M059J (cell line): ENCODE results near the gene BRMS1. TPM values are rescaled to one million over a fixed set of nuclear protein-coding genes. Genes with fewer than 3 reads are reported as not detected.
"Not testable (repeated sequence)": the region's sequence is repeated elsewhere in the genome, so short reads cannot be mapped to it uniquely, and the experiment has no call there.

ENCODE experiments used
- DNase-seq: peaks from one replicate; pipeline ENCODE4 v3.0.0-alpha.2; 2012; ENCODE audit warnings: low read depth
- total RNA-seq: library from RNA; depleted of rRNA; stranded (reverse); fragments of >200 nt; shearing (Covaris generic); gene quantifications from 2 replicates; pipeline ENCODE4 v1.2.3, GENCODE V29; 2014

The BRMS1 gene
- total RNA-seq, 1 experiment from 2014 or later, result 93.6 TPM

- not testable (repeated sequence) for DNase-seq
Observed at GRCh38 chr11:66310803-66311440, 34.0 kb downstream of the BRMS1 start.

- no peak for DNase-seq
Observed at GRCh38 chr11:66310324-66310723, 34.6 kb downstream of the BRMS1 start.

GRCh38 chr11:66309475-66309874 is 35.4 kb downstream of the BRMS1 start:
- no peak for DNase-seq

- DNase-seq, result no peak
Observed at GRCh38 chr11:66302656-66303055, 42.2 kb downstream of the BRMS1 start.

- no peak for DNase-seq
Observed at GRCh38 chr11:66299186-66299585, 45.7 kb downstream of the BRMS1 start.

GRCh38 chr11:66297610-66298009 is 47.3 kb downstream of the BRMS1 start:
- no peak for DNase-seq

GRCh38 chr11:66294626-66295620 is 50.0 kb downstream of the BRMS1 start:
- DNase-seq, result no peak

GRCh38 chr11:66293777-66294625 is 50.9 kb downstream of the BRMS1 start:
- DNase-seq, result no peak

GRCh38 chr11:66293352-66293751 is 51.6 kb downstream of the BRMS1 start:
- DNase-seq, result no peak

GRCh38 chr11:66292543-66293332 is 52.2 kb downstream of the BRMS1 start:
- no peak for DNase-seq

GRCh38 chr11:66291706-66292542 is 53.0 kb downstream of the BRMS1 start, which contains the start of gene TMEM151A:
TMEM151A (plus strand) TSS chr11:66291894; CDS start chr11:66292014, 120 bp downstream.
- DNase-seq, result no peak

- DNase-seq, result no peak
Observed at GRCh38 chr11:66291303-66291705, 53.6 kb downstream of the BRMS1 start.

- DNase-seq, result no peak
Observed at GRCh38 chr11:66290330-66290621, 54.6 kb downstream of the BRMS1 start.

GRCh38 chr11:66289548-66290329 is 55.2 kb downstream of the BRMS1 start:
- no peak for DNase-seq

GRCh38 chr11:66288671-66289547 is 56.0 kb downstream of the BRMS1 start, which contains the start of gene YIF1A:
YIF1A (minus strand) TSS chr11:66289143; CDS start chr11:66288985, 158 bp downstream.
- peak; percentile 99 for DNase-seq

- DNase-seq, result no peak
Observed at GRCh38 chr11:66287889-66288670, 56.8 kb downstream of the BRMS1 start.
